ENCODE measurements around the gene SETD5.
A peak's percentile ranks its signal among the peaks of the same experiment; 100 is the strongest.

GRCh38 chr3:9500108-9501050, 103.0 kb downstream of the SETD5 start:
- TF ChIP-seq POLR2A (IDR thresholded peaks at IDR 0.05), result no peak
- TF ChIP-seq, protein P1, sequence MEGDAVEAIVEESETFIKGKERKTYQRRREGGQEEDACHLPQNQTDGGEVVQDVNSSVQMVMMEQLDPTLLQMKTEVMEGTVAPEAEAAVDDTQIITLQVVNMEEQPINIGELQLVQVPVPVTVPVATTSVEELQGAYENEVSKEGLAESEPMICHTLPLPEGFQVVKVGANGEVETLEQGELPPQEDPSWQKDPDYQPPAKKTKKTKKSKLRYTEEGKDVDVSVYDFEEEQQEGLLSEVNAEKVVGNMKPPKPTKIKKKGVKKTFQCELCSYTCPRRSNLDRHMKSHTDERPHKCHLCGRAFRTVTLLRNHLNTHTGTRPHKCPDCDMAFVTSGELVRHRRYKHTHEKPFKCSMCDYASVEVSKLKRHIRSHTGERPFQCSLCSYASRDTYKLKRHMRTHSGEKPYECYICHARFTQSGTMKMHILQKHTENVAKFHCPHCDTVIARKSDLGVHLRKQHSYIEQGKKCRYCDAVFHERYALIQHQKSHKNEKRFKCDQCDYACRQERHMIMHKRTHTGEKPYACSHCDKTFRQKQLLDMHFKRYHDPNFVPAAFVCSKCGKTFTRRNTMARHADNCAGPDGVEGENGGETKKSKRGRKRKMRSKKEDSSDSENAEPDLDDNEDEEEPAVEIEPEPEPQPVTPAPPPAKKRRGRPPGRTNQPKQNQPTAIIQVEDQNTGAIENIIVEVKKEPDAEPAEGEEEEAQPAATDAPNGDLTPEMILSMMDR (IDR thresholded peaks at IDR 0.05), result peak in 3 of 4 experiments; percentile 25 to 45 (median 41)
- no peak for TF ChIP-seq POLR2AphosphoS5 (IDR thresholded peaks at IDR 0.05)
